Small intestine (tissue), 7 donors: Measurements from ENCODE around the gene ANXA8L1. TPM values are rescaled to one million over a fixed set of nuclear protein-coding genes. Genes with fewer than 3 reads are reported as not detected.
"Not testable (repeated sequence)": the region's sequence is repeated elsewhere in the genome, so short reads cannot be mapped to it uniquely, and the experiment has no call there.

Experiments used
- DNase-seq, 2 donors: peaks; one replicate each; pipeline versions ENCODE4 v3.0.0 to v3.0.0-alpha.2; 2013
- FAIRE-seq: peaks from 2 replicates; lab custom pipeline; 2012; peaks lifted over from hg19 to GRCh38; lab: Jason Lieb, UNC
- H3K27ac ChIP-seq, 3 donors: one replicate each; pipeline ENCODE4 v1.5.1; 2013; ENCODE audit warnings: low read length in 2 of 3, mild to moderate bottlenecking in 2 of 3, control low read depth in 1 of 3, inconsistent platforms in 1 of 3, low read depth in 1 of 3, moderate library complexity in 1 of 3
- H3K27me3 ChIP-seq, 3 donors: one replicate each; pipeline ENCODE4 v1.6.1; 2013; ENCODE audit warnings: low read length in 3 of 3, inconsistent platforms in 1 of 3; ENCODE audit not compliant: control insufficient read depth in 3 of 3, insufficient read depth in 3 of 3
- H3K36me3 ChIP-seq, 3 donors: one replicate each; pipeline ENCODE4 v1.6.1; 2013; ENCODE audit warnings: low read length in 3 of 3, inconsistent platforms in 1 of 3, low read depth in 1 of 3, mild to moderate bottlenecking in 1 of 3, moderate library complexity in 1 of 3; ENCODE audit not compliant: control insufficient read depth in 3 of 3, insufficient read depth in 2 of 3
- H3K4me1 ChIP-seq, 3 donors: one replicate each; pipeline ENCODE4 v1.6.1; 2013; ENCODE audit warnings: low read length in 2 of 3, inconsistent platforms in 1 of 3, low read depth in 1 of 3, mild to moderate bottlenecking in 1 of 3, moderate library complexity in 1 of 3; ENCODE audit not compliant: control insufficient read depth in 3 of 3, insufficient read depth in 2 of 3
- H3K4me3 ChIP-seq, 3 donors: one replicate each; pipeline ENCODE4 v1.5.1; 2013; ENCODE audit warnings: low read length in 3 of 3, control low read depth in 1 of 3, inconsistent platforms in 1 of 3, low read depth in 1 of 3, mild to moderate bottlenecking in 1 of 3, moderate library complexity in 1 of 3
- H3K9me3 ChIP-seq, 2 donors: one replicate each; pipeline ENCODE4 v1.6.1; 2013; ENCODE audit warnings: low read depth in 1 of 2, low read length in 1 of 2; ENCODE audit not compliant: control insufficient read depth in 2 of 2, insufficient read depth in 1 of 2
- whole genome bisulfite sequencing, 3 donors: extraction: QIAGEN DNeasy Blood & Tissue Kit; methylation state at CpG; one replicate each; pipeline ENCODE4 v1.1.7; 2013; 5-methylcytosine and 5-hydroxymethylcytosine counted together
- polyA plus RNA-seq, 4 donors: library from polyadenylated mRNA; stranded (reverse) in 3 of 4; unstranded in 1 of 4; fragments of 200-250 nt in 3 of 4; fragments of 120-200 nt in 1 of 4; gene quantifications; one replicate each; pipeline versions ENCODE4 v1.2.1 to v1.2.3, GENCODE V29; 2013
- donor health status: healthy with polysubstance abuse.
- donor health status: control.
- donor health status: control.
- donor health status: Bipolar disorder and iron deficiency.
- donor health status: healthy.

Gene ANXA8L1
- polyA plus RNA-seq, 4 donors, result 0.03 TPM; not detected in 3

DNA sequence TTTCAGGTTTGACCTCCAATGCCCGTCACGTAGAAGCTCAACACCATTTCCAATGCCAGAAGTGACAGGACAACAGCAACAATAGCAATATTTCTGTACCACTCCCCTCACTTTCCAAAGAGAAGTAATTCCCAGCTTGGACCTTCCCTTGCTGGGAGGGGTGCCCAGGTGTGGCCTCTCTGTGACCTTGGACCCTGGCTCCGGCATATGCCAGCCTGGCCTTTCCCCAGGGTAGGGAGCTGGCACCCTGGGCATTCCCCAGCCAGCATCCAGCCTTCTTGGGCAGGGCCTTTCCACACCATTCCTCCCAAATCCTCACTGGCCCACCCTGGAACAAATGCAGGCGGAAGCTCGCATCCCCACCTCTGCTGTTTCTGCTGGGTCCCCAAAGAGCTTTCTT, 37.1 kb downstream of the ANXA8L1 start:
- not testable (repeated sequence) for H3K9me3 ChIP-seq, H3K4me1 ChIP-seq, H3K27ac ChIP-seq, H3K27me3 ChIP-seq, FAIRE-seq, H3K4me3 ChIP-seq, H3K36me3 ChIP-seq, DNase-seq
- whole genome bisulfite sequencing, 3 donors, result no CpG with 5 or more reads among the region's 5 CpGs

- not testable (repeated sequence) for H3K27me3 ChIP-seq, H3K9me3 ChIP-seq, H3K27ac ChIP-seq, DNase-seq, H3K4me1 ChIP-seq, H3K4me3 ChIP-seq, FAIRE-seq, H3K36me3 ChIP-seq
- WGBS, 3 donors, result 71 to 87% (median 84%) methylated on average over 3 to 4 of the region's 6 CpGs
Measured at GRCh38 chr10:46415291-46415690, 39.7 kb downstream of the ANXA8L1 start.

- not testable (repeated sequence) for H3K27ac ChIP-seq, H3K4me1 ChIP-seq, H3K27me3 ChIP-seq, H3K36me3 ChIP-seq, DNase-seq, H3K9me3 ChIP-seq, FAIRE-seq, H3K4me3 ChIP-seq
- WGBS, 3 donors, result 85 to 95% (median 91%) methylated on average over 1 to 6 of the region's 7 CpGs
Measured at GRCh38 chr10:46418283-46418682, 42.7 kb downstream of the ANXA8L1 start.

DNA sequence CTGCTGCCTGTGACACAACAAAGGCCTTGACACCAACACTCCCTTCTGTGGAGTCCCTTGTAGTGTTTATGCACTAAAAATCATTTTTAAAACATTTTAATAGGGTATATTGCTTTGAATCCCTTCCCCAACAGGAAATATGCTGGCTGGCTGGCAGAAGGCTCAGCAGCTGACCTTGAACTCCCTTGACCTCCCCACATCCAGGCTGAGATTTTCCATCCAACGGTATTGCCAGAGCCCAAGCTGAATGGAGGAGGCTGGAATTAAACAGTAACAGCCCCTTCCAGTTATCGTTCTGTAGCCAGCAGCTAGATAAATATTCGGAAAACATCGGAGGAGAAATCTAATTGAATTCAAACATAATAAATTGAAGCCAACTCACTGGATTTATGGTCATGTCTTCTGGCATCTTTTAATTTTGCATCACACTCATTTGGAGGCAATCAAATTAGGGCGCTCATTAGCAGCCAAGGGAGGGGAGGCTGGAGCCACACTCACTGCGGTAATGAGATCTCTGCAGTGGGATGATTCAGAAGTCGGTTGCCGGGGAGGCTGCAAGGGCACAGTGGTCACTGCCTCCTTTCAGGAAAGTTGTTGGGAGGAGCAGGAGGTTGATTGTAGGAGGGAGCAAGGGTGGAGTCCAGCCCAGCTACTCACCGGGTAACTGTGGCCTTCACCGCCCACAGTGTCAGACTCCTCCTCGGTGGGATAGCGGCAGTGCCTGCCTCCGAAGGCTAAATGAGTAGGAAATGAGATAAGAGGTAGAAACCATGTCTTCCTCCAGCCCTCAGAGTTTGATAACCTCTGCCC, 44.2 kb downstream of the ANXA8L1 start:
- H3K4me1 ChIP-seq, DNase-seq, H3K9me3 ChIP-seq, H3K27ac ChIP-seq, H3K27me3 ChIP-seq, H3K4me3 ChIP-seq, H3K36me3 ChIP-seq, FAIRE-seq: not testable (repeated sequence)
- WGBS, 3 donors, result 53 to 82% (median 55%) methylated on average over 4 of the region's 13 CpGs

DNA sequence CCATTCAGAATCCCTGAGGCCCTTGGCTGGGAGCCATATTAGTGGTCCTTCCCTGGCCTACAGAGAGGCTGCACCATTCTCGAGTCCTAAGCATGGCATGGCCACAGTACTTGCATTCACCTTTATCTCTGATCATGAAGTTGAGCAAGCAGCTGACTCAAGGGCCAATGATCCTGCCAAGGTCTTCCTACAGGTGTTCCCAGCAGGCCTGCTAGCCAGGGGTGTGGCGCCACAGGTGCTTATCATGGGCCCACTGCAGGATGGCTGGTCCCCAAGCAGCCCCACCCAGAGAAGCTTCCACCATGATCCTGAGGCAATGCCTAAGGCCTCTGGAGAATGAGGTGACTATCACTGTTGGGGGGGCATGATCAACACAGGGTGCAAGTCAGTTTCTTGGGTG, 48.0 kb downstream of the ANXA8L1 start:
- H3K36me3 ChIP-seq, H3K4me1 ChIP-seq, H3K27me3 ChIP-seq, DNase-seq, H3K27ac ChIP-seq, H3K9me3 ChIP-seq, FAIRE-seq, H3K4me3 ChIP-seq: not testable (repeated sequence)
- no CpG with 5 or more reads among the region's 2 CpGs for WGBS, 3 donors

DNA sequence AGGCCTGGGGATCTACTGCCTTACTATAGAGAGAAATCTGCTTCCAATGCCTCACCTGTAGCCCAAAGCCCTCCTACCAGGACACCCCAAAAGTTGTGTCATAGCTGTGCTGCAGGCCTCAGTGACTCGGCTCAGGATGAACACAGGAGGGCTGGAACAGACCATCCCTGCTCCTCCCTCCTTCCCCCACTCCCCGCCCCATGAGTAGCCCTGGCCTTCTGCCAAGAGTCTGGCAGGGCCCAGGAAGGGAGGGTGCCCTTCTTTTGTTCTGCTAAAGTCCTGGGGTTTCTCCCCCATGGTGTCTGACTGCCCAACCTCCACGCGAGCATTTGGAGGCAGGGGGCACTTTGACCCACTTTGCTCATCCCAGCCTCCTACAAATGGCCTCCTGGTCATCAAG, 65.4 kb downstream of the ANXA8L1 start:
- not testable (repeated sequence) for H3K4me1 ChIP-seq, H3K36me3 ChIP-seq, H3K9me3 ChIP-seq, H3K27me3 ChIP-seq, FAIRE-seq, H3K27ac ChIP-seq, H3K4me3 ChIP-seq, DNase-seq
- WGBS, 3 donors, result no CpG with 5 or more reads among the region's 4 CpGs

Other genes starting within 250 kb of the ANXA8L1 start
- under 1 TPM in 1 of 4 donors, not detected in 3; 0.01 TPM for gene ANTXRL, start 88.8 kb upstream of the ANXA8L1 start, polyA plus RNA-seq
- gene NPY4R, start 90.2 kb downstream of the ANXA8L1 start, polyA plus RNA-seq, result under 1 TPM in 2 of 4 donors, not detected in 2; 0.73 to 0.78 TPM
- gene GPRIN2, start 180.9 kb downstream of the ANXA8L1 start, polyA plus RNA-seq, result 10 to 100 TPM; 13.9 to 33.5 (median 20.1) TPM
- 1 to 10 TPM in 2 of 4 donors, under 1 TPM in 1, not detected in 1; 0.27 to 2.9 (median 1.7) TPM for gene SYT15, start 203.4 kb downstream of the ANXA8L1 start, polyA plus RNA-seq